ENCODE measurements around the gene LSM14A.

DNA sequence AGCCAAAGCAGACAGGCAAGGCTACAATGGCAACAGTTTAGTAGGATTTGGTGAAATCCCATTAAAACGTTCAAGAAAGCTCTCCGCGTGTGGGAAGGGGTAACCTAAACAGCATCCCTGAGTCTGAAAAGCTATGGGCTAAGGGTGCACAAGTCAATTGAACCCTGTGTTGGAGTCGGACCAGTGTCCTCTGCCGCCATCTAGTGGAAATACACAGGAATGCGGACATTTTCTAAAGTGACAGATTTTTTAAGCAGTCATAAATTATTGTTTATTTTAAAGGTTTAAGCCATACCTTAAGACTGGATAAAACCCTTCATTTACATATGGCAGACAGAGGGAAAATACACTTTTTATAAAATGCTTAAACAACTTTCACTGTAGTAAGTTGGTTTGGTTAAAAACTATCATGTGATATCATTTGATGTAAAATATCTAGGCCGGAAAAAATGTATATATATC, 26.5 kb upstream of the LSM14A start:
- TF ChIP-seq POLR2A (IDR thresholded peaks at IDR 0.05; ENCODE audit: extremely low read depth, insufficient read length) (no peak), CTCF (IDR thresholded peaks at IDR 0.05; ENCODE audit: low read depth, low read length) (peak; percentile 55), MYC (IDR thresholded peaks at IDR 0.05; ENCODE audit: low read depth, low read length) (no peak)
- TF ChIP-seq, protein P1, sequence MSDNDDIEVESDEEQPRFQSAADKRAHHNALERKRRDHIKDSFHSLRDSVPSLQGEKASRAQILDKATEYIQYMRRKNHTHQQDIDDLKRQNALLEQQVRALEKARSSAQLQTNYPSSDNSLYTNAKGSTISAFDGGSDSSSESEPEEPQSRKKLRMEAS (IDR thresholded peaks at IDR 0.05; ENCODE audit: low read depth, low read length), result no peak

Measured in NB4 (cell line).